HG03520 (cell line): ENCODE results near the gene SLFN5.
A peak's percentile ranks its signal among the peaks of the same experiment; 100 is the strongest.
"Not testable (repeated sequence)": the region's sequence is repeated elsewhere in the genome, so short reads cannot be mapped to it uniquely, and the experiment has no call there.

Source experiments
- ATAC-seq: cut with Tn5 transposase; IDR thresholded peaks from one replicate; pipeline ENCODE4 v1.9.1; 2021; ENCODE audit warnings: mild to moderate bottlenecking, moderate library complexity; ENCODE audit not compliant: unreplicated experiment

SLFN5 gene

GRCh38 chr17:35242805-35243560 is at the start of gene SLFN5:
TSS of gene SLFN5 (plus strand) at chr17:35243072. CDS start at chr17:35258691, 15,619 bp downstream.
- peak; percentile 57 for ATAC-seq

- not testable (repeated sequence) for ATAC-seq
Measured at GRCh38 chr17:35194001-35194400, 48.9 kb upstream of the SLFN5 start, which contains the start of gene SLC35G3. TSS of gene SLC35G3 (minus strand) at chr17:35194393. CDS start at chr17:35194307, 86 bp downstream.

- not testable (repeated sequence) for ATAC-seq
Measured at GRCh38 chr17:35195062-35195461, 47.8 kb upstream of the SLFN5 start.

- not testable (repeated sequence) for ATAC-seq
Measured at GRCh38 chr17:35202582-35202981, 40.3 kb upstream of the SLFN5 start.

- no peak for ATAC-seq
Measured at GRCh38 chr17:35210741-35211140, 32.1 kb upstream of the SLFN5 start.

GRCh38 chr17:35212668-35213067 is 30.2 kb upstream of the SLFN5 start:
- no peak for ATAC-seq

- ATAC-seq = no peak
Measured at GRCh38 chr17:35213412-35213940, 29.4 kb upstream of the SLFN5 start.

GRCh38 chr17:35214192-35214591 is 28.7 kb upstream of the SLFN5 start:
- ATAC-seq = no peak

- ATAC-seq = no peak
Measured at GRCh38 chr17:35214631-35215273, 28.1 kb upstream of the SLFN5 start.

- ATAC-seq = no peak
Measured at GRCh38 chr17:35217107-35217506, 25.8 kb upstream of the SLFN5 start.

- no peak for ATAC-seq
Measured at GRCh38 chr17:35218915-35219314, 24.0 kb upstream of the SLFN5 start.

GRCh38 chr17:35222452-35222851 is 20.4 kb upstream of the SLFN5 start:
- no peak for ATAC-seq

- no peak for ATAC-seq
Measured at GRCh38 chr17:35224436-35224835, 18.4 kb upstream of the SLFN5 start.

GRCh38 chr17:35227546-35227945 is 15.3 kb upstream of the SLFN5 start:
- ATAC-seq = no peak

- ATAC-seq = no peak
Measured at GRCh38 chr17:35229638-35230037, 13.2 kb upstream of the SLFN5 start.

GRCh38 chr17:35234315-35234714 is 8.6 kb upstream of the SLFN5 start:
- ATAC-seq = not testable (repeated sequence)

- no peak for ATAC-seq
Measured at GRCh38 chr17:35235289-35235688, 7.6 kb upstream of the SLFN5 start.

- ATAC-seq = no peak
Measured at GRCh38 chr17:35235917-35236316, 7.0 kb upstream of the SLFN5 start.

- ATAC-seq = no peak
Measured at GRCh38 chr17:35236821-35237220, 6.1 kb upstream of the SLFN5 start.

- ATAC-seq = no peak
Measured at GRCh38 chr17:35238821-35239220, 4.1 kb upstream of the SLFN5 start.

GRCh38 chr17:35239823-35240222 is 3.0 kb upstream of the SLFN5 start:
- ATAC-seq = no peak

- ATAC-seq = no peak
Measured at GRCh38 chr17:35240861-35241260, 2.0 kb upstream of the SLFN5 start.
